Sigmoid colon (tissue), 7 donors: ENCODE measurements around the gene NDE1. TPM values are rescaled to one million over a fixed set of nuclear protein-coding genes. Genes with fewer than 3 reads are reported as not detected.

ENCODE experiments used
- DNase-seq: peaks from one replicate; pipeline ENCODE4 v3.0.0-alpha.2; 2019
- H3K27ac ChIP-seq, 4 donors: fragments of 200-600 bp; sonication (generic); one replicate each; pipeline ENCODE4 v1.5.1; 2016 to 2019; ENCODE audit warnings: mild to moderate bottlenecking in 1 of 4
- H3K27me3 ChIP-seq, 3 donors: fragments of 200-600 bp; sonication (generic); one replicate each; pipeline ENCODE4 v1.5.1; 2019; ENCODE audit warnings: mild to moderate bottlenecking in 1 of 3
- H3K36me3 ChIP-seq, 4 donors: fragments of 200-600 bp; sonication (generic); one replicate each; pipeline ENCODE4 v1.5.1; 2016 to 2019
- H3K4me1 ChIP-seq, 4 donors: fragments of 200-600 bp; sonication (generic); one replicate each; pipeline ENCODE4 v1.5.1; 2017 to 2019
- H3K4me3 ChIP-seq, 4 donors: fragments of 200-600 bp; sonication (generic); one replicate each; pipeline ENCODE4 v1.5.1; 2017 to 2019; ENCODE audit warnings: mild to moderate bottlenecking in 2 of 4, moderate library complexity in 1 of 4
- H3K9me3 ChIP-seq, 4 donors: fragments of 200-600 bp in 3 of 4; sonication (generic) in 3 of 4; one replicate each; pipeline versions ENCODE4 v1.5.1 to v1.6.1; 2013 to 2019
- CTCF ChIP-seq, 4 experiments: fragments of 450-650 bp in 3 of 4; fragments of 200-600 bp in 1 of 4; IDR thresholded peaks; one replicate each; pipeline ENCODE4 v1.5.1; 2016 to 2019; ENCODE audit warnings: antibody characterized with exemption in 4 of 4, mild to moderate bottlenecking in 3 of 4, moderate library complexity in 2 of 4
- EP300 ChIP-seq, 4 donors: sonication (generic); formaldehyde crosslinking; IDR thresholded peaks; one replicate each; pipeline ENCODE4 v1.6.1; 2017; ENCODE audit warnings: antibody characterized with exemption in 4 of 4
- POLR2A ChIP-seq, 2 donors: fragments of 450-650 bp; IDR thresholded peaks; one replicate each; pipeline ENCODE4 v1.6.1; 2016; ENCODE audit warnings: antibody characterized with exemption in 2 of 2, mild to moderate bottlenecking in 2 of 2, moderate library complexity in 2 of 2
- POLR2AphosphoS5 ChIP-seq, 4 donors: sonication (generic); formaldehyde crosslinking; IDR thresholded peaks; one replicate each; pipeline ENCODE4 v1.6.1; 2017; ENCODE audit warnings: antibody characterized with exemption in 4 of 4
- WGBS, 2 donors: extraction: QIAGEN DNeasy Blood & Tissue Kit; methylation state at CpG; one replicate each; pipeline ENCODE4 v1.1.7; 2013; 5-methylcytosine and 5-hydroxymethylcytosine counted together
- intact Hi-C: fragments of 100-400 bp; cut with DNase I; formaldehyde crosslinking; loops from one replicate; pipeline ENCODE4 v1.15.1; 2023
- polyA plus RNA-seq, 3 donors: library from polyadenylated mRNA; stranded (reverse); fragments of 200-250 nt; gene quantifications; one replicate each; pipeline ENCODE4 v1.2.3, GENCODE V29; 2013
- total RNA-seq, 4 donors: library from RNA; depleted of rRNA; stranded (reverse); fragments of >200 nt; gene quantifications; one replicate each; pipeline ENCODE4 v1.1.0, GENCODE V29; 2016
- donor health status: healthy with polysubstance abuse.
- donor health status: Bipolar disorder and iron deficiency.
- donor health status: healthy.

The NDE1 gene
- total and polyA plus RNA-seq, 7 donors = 11.3 to 86.1 (median 29.3) TPM

DNA sequence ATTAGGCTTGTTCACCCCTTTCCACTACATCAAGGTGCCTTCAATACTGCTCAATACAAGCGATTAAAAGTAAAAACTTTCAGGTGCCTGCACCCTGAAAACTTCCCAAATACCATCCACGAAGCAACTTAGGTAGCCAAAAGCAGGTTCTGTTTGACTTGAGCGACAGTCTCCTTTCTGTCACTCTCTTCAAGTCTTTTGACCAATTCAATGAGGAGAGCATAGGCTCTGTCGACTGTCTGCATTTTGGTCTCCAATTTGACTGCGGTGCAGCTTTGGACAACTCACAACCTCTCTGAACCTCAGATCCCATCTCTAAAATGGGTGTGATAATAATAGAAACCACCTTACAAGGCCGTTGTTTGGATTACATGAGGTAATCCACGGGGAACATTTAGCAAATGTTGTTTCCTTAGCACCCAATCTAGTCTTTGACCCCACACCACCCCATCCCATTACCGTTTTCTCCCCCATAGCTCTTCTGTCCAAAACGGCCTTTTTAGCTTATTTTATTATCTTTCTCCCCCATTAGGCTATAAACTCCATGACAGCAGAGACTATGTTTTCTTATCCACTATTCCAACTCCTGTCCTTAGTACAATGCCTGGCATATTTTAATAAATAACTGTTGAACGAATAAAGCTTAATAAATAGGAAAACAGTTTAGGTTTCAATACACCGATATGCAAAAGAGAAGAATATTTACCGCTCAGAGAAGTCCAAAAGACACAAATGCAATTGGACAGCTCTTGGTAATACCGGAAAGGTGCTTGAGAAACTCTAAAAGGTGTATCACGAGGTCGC lies 8.1 kb upstream of the NDE1 start:
- WGBS, 2 donors = 6 to 18% methylated on average over 15 of the region's 15 CpGs
- peaks cover 5 to 24% (median 22%) of the 10 kb centered on the region in 4 donors for H3K36me3 ChIP-seq
- peak overlapping the region; percentile 96 to 100 (median 99) for H3K27ac ChIP-seq
- DNase-seq = no peak
- H3K9me3 ChIP-seq = no peaks in the 10 kb centered on the region
- H3K4me3 ChIP-seq = peak overlapping the region; percentile 71 to 94 (median 80)
- peaks cover 0 to 34% (median 25%) of the 10 kb centered on the region in 4 donors for H3K4me1 ChIP-seq
- no peaks in the 10 kb centered on the region for H3K27me3 ChIP-seq
- TF ChIP-seq POLR2AphosphoS5 (IDR thresholded peaks at IDR 0.05) = no peak
- no peak for TF ChIP-seq CTCF (IDR thresholded peaks at IDR 0.05)
- no peak for TF ChIP-seq POLR2A (IDR thresholded peaks at IDR 0.05)
- no peak for TF ChIP-seq EP300 (IDR thresholded peaks at IDR 0.05)
- intact Hi-C loops = loop anchor here (10.0 kb wide), 1 partner anchor 207 kb away; the partner anchor contains the start of gene BMERB1

DNA sequence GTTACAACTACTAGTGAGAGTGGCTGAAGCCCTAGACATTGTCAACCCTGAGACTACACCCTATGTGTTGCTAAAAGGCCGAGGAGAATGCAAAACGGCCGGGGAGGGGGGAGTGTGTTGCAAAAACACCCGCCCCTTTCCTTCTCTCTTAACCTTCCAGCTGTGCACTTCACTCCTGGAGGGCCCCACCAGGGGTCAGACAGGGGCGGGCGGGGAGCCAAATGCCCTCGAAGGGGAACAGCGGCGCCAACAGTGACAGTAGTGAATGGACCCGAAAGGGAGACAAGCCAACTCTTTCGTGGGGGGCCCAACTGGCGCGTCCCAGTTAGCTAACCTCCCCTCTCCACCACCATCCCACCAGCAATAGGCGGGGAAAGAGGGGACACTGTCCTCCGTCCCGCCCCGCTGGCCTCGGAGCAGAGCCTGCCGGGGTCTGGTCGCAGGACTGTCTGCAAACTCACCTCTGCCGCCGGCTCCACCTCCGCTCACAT lies 7.4 kb upstream of the NDE1 start:
- whole genome bisulfite sequencing, 2 donors = 0 to 1% methylated on average over 23 of the region's 23 CpGs
- intact Hi-C loops = loop anchor here (10.0 kb wide), 1 partner anchor 208 kb away; the partner anchor contains the start of gene BMERB1

GRCh38 chr16:15643048-15643945 lies 6.7 kb upstream of the NDE1 start, which contains the start of gene MARF1:
TSS of gene MARF1 (minus strand) at chr16:15643154. CDS start at chr16:15639233, 3,921 bp downstream.
- peak within 1 kb of the TSS; percentile 71 to 94 (median 80) for H3K4me3 ChIP-seq
- H3K36me3 ChIP-seq = peaks cover 0 to 10% (median 8%) of the 10 kb centered on the region in 4 donors
- TF ChIP-seq EP300 (IDR thresholded peaks at IDR 0.05) = peak in 1 of 4 donors; percentile 61
- peak; percentile 41 to 59 (median 44) for TF ChIP-seq CTCF (IDR thresholded peaks at IDR 0.05)
- peak; percentile 96 to 99 (median 97) for TF ChIP-seq POLR2AphosphoS5 (IDR thresholded peaks at IDR 0.05)
- peak; percentile 99 for TF ChIP-seq POLR2A (IDR thresholded peaks at IDR 0.05)
- 0 to 1% methylated on average over 58 of the region's 58 CpGs for WGBS, 2 donors
- intact Hi-C loops = loop anchor here (10.0 kb wide), 1 partner anchor 208 kb away; the partner anchor contains the start of gene BMERB1
- no peaks in the 10 kb centered on the region for H3K9me3 ChIP-seq
- H3K4me1 ChIP-seq = peaks cover 0 to 34% (median 25%) of the 10 kb centered on the region in 4 donors
- H3K27ac ChIP-seq = peak within 1 kb of the TSS; percentile 96 to 100 (median 99)
- no peaks in the 10 kb centered on the region for H3K27me3 ChIP-seq
- peak; percentile 99 for DNase-seq

More for the DNA sequence above, 7.4 kb upstream of the NDE1 start:
- DNase-seq = peak; percentile 85
- peak overlapping the region; percentile 71 to 94 (median 80) for H3K4me3 ChIP-seq
- TF ChIP-seq POLR2AphosphoS5 (IDR thresholded peaks at IDR 0.05) (no peak), CTCF (IDR thresholded peaks at IDR 0.05) (peak in 2 of 4 experiments; percentile 23)
- peak overlapping the region; percentile 96 to 100 (median 99) for H3K27ac ChIP-seq
- H3K4me1 ChIP-seq = peaks cover 0 to 34% (median 25%) of the 10 kb centered on the region in 4 donors
- H3K9me3 ChIP-seq = no peaks in the 10 kb centered on the region
- H3K36me3 ChIP-seq = peaks cover 0 to 17% (median 15%) of the 10 kb centered on the region in 4 donors
- no peaks in the 10 kb centered on the region for H3K27me3 ChIP-seq

GRCh38 chr16:15643946-15644250 lies 6.1 kb upstream of the NDE1 start:
- peaks cover 0 to 34% (median 25%) of the 10 kb centered on the region in 4 donors for H3K4me1 ChIP-seq

More at GRCh38 chr16:15643946-15644250, 6.1 kb upstream of the NDE1 start:
- H3K27ac ChIP-seq = peak overlapping the region; percentile 96 to 100 (median 99)
- no peak for DNase-seq
- H3K9me3 ChIP-seq = no peaks in the 10 kb centered on the region
- 10 to 17% methylated on average over 4 of the region's 4 CpGs for WGBS, 2 donors
- H3K4me3 ChIP-seq = peak overlapping the region in 3 of 4 donors; percentile 71 to 94 (median 82)
- intact Hi-C loops = loop anchor here (10.0 kb wide), 1 partner anchor 209 kb away; the partner anchor contains the start of gene BMERB1
- TF ChIP-seq POLR2AphosphoS5 (IDR thresholded peaks at IDR 0.05) (no peak), CTCF (IDR thresholded peaks at IDR 0.05) (no peak), EP300 (IDR thresholded peaks at IDR 0.05) (no peak), POLR2A (IDR thresholded peaks at IDR 0.05) (no peak)
- no peaks in the 10 kb centered on the region for H3K27me3 ChIP-seq
- H3K36me3 ChIP-seq = peaks cover 0 to 4% (median 3%) of the 10 kb centered on the region in 4 donors
